ENCODE measurements around the gene ZNF385B. TPM values are rescaled to one million over a fixed set of nuclear protein-coding genes. Genes with fewer than 3 reads are reported as not detected.

The ZNF385B gene
- total RNA-seq, 1 donor = 1.1 TPM

GRCh38 chr2:179817181-179817841 is 44.1 kb downstream of the ZNF385B start:
- no peak for DNase-seq (ENCODE audit: insufficient read length, low spot score, missing footprints)
- H3K4me2 ChIP-seq (ENCODE audit: insufficient read depth, low read length) = no peak overlapping the region

GRCh38 chr2:179814050-179814449 is 47.4 kb downstream of the ZNF385B start:
- Histone ChIP-seq H3K4me3 (ENCODE audit: insufficient read depth, low read length) (no peak overlapping the region), H3K27me3 (ENCODE audit: insufficient read depth, low read length) (no peaks in the 10 kb centered on the region), H3K4me2 (ENCODE audit: insufficient read depth, low read length) (no peak overlapping the region), H3K9me3 (ENCODE audit: low read depth, low read length) (no peaks in the 10 kb centered on the region), H3K36me3 (ENCODE audit: insufficient read depth, low read length) (no peaks in the 10 kb centered on the region), H3K4me1 (ENCODE audit: insufficient read depth, low read length) (no peaks in the 10 kb centered on the region), H4K20me1 (ENCODE audit: insufficient read depth, low read length) (no peaks in the 10 kb centered on the region), H3K27ac (ENCODE audit: low read depth, low read length) (no peak overlapping the region), H3K79me2 (ENCODE audit: insufficient read depth, low read length) (no peaks in the 10 kb centered on the region), H2AFZ (ENCODE audit: low read length) (no peak overlapping the region)
- DNase-seq (ENCODE audit: insufficient read length, low spot score, missing footprints) = no peak
- TF ChIP-seq CTCF (IDR thresholded peaks at IDR 0.05; ENCODE audit: extremely low read depth, low read depth, low read length) = no peak

More at GRCh38 chr2:179817181-179817841, 44.1 kb downstream of the ZNF385B start:
- no peaks in the 10 kb centered on the region for H3K4me1 ChIP-seq (ENCODE audit: insufficient read depth, low read length)
- TF ChIP-seq CTCF (IDR thresholded peaks at IDR 0.05; ENCODE audit: extremely low read depth, low read depth, low read length) = no peak
- H3K27ac ChIP-seq (ENCODE audit: low read depth, low read length) = no peak overlapping the region
- H4K20me1 ChIP-seq (ENCODE audit: insufficient read depth, low read length) = no peaks in the 10 kb centered on the region
- H3K9me3 ChIP-seq (ENCODE audit: low read depth, low read length) = no peaks in the 10 kb centered on the region
- no peaks in the 10 kb centered on the region for H3K27me3 ChIP-seq (ENCODE audit: insufficient read depth, low read length)
- no peaks in the 10 kb centered on the region for H3K79me2 ChIP-seq (ENCODE audit: insufficient read depth, low read length)
- H3K36me3 ChIP-seq (ENCODE audit: insufficient read depth, low read length) = no peaks in the 10 kb centered on the region
- no peak overlapping the region for H3K4me3 ChIP-seq (ENCODE audit: insufficient read depth, low read length)
- no peak overlapping the region for H2AFZ ChIP-seq (ENCODE audit: low read length)

GRCh38 chr2:179812501-179812900 is 48.9 kb downstream of the ZNF385B start:
- no peak for DNase-seq (ENCODE audit: insufficient read length, low spot score, missing footprints)
- Histone ChIP-seq H3K4me1 (ENCODE audit: insufficient read depth, low read length) (no peaks in the 10 kb centered on the region), H3K4me2 (ENCODE audit: insufficient read depth, low read length) (no peak overlapping the region), H3K27ac (ENCODE audit: low read depth, low read length) (no peak overlapping the region), H4K20me1 (ENCODE audit: insufficient read depth, low read length) (no peaks in the 10 kb centered on the region), H3K9me3 (ENCODE audit: low read depth, low read length) (no peaks in the 10 kb centered on the region), H3K79me2 (ENCODE audit: insufficient read depth, low read length) (no peaks in the 10 kb centered on the region), H2AFZ (ENCODE audit: low read length) (no peak overlapping the region), H3K4me3 (ENCODE audit: insufficient read depth, low read length) (no peak overlapping the region), H3K27me3 (ENCODE audit: insufficient read depth, low read length) (no peaks in the 10 kb centered on the region), H3K36me3 (ENCODE audit: insufficient read depth, low read length) (no peaks in the 10 kb centered on the region)
- no peak for TF ChIP-seq CTCF (IDR thresholded peaks at IDR 0.05; ENCODE audit: extremely low read depth, low read depth, low read length)

- TF ChIP-seq CTCF (IDR thresholded peaks at IDR 0.05; ENCODE audit: extremely low read depth, low read depth, low read length) = no peak
- H3K9me3 ChIP-seq (ENCODE audit: low read depth, low read length) = no peaks in the 10 kb centered on the region
- H3K27me3 ChIP-seq (ENCODE audit: insufficient read depth, low read length) = no peaks in the 10 kb centered on the region
Observed at GRCh38 chr2:179811042-179811441, 50.4 kb downstream of the ZNF385B start.

More at GRCh38 chr2:179811042-179811441, 50.4 kb downstream of the ZNF385B start:
- no peak for DNase-seq (ENCODE audit: insufficient read length, low spot score, missing footprints)
- H3K4me3 ChIP-seq (ENCODE audit: insufficient read depth, low read length) = no peak overlapping the region
- H3K36me3 ChIP-seq (ENCODE audit: insufficient read depth, low read length) = no peaks in the 10 kb centered on the region
- H4K20me1 ChIP-seq (ENCODE audit: insufficient read depth, low read length) = no peaks in the 10 kb centered on the region
- no peak overlapping the region for H3K4me2 ChIP-seq (ENCODE audit: insufficient read depth, low read length)
- H2AFZ ChIP-seq (ENCODE audit: low read length) = no peak overlapping the region
- no peaks in the 10 kb centered on the region for H3K4me1 ChIP-seq (ENCODE audit: insufficient read depth, low read length)
- H3K27ac ChIP-seq (ENCODE audit: low read depth, low read length) = no peak overlapping the region
- H3K79me2 ChIP-seq (ENCODE audit: insufficient read depth, low read length) = no peaks in the 10 kb centered on the region

Data from osteoblast (primary cell).